GM06990 (cell line): ENCODE measurements around the gene MAML2.

Experiments used
- DNase-seq: peaks from one replicate; pipeline ENCODE4 v3.0.0-alpha.2; 2011; ENCODE audit not compliant: insufficient read length; ENCODE audit errors: extremely low read depth
- H3K27me3 ChIP-seq: replicated peaks from 2 replicates; pipeline ENCODE4 v1.6.0; 2011; ENCODE audit warnings: low read length; ENCODE audit not compliant: control insufficient read depth, insufficient read depth
- H3K36me3 ChIP-seq: 2 replicates; pipeline ENCODE4 v1.5.1; 2011; ENCODE audit warnings: low read length; ENCODE audit not compliant: control insufficient read depth, insufficient read depth
- H3K4me3 ChIP-seq: replicated peaks from 2 replicates; pipeline ENCODE4 v1.5.1; 2011; ENCODE audit warnings: low read depth, mild to moderate bottlenecking, control low read depth, low read length
- CTCF ChIP-seq: IDR thresholded peaks from 2 replicates; pipeline ENCODE4 v1.5.1; 2011; ENCODE audit warnings: low read length, control low read depth, mild to moderate bottlenecking, inconsistent platforms; ENCODE audit not compliant: insufficient read depth, poor library complexity, severe bottlenecking

MAML2 gene

GRCh38 chr11:96136613-96137298 is 206.2 kb downstream of the MAML2 start:
- DNase-seq: no peak
- no peak overlapping the region for H3K4me3 ChIP-seq
- TF ChIP-seq CTCF: no peak
- no peaks in the 10 kb centered on the region for H3K27me3 ChIP-seq
- no peaks in the 10 kb centered on the region for H3K36me3 ChIP-seq

- Histone ChIP-seq H3K27me3 (no peaks in the 10 kb centered on the region), H3K36me3 (no peaks in the 10 kb centered on the region), H3K4me3 (no peak overlapping the region)
- TF ChIP-seq CTCF: no peak
- no peak for DNase-seq
Measured at GRCh38 chr11:96134602-96135001, 208.4 kb downstream of the MAML2 start.

- Histone ChIP-seq H3K4me3 (no peak overlapping the region), H3K36me3 (no peaks in the 10 kb centered on the region), H3K27me3 (no peaks in the 10 kb centered on the region)
- DNase-seq: no peak
- no peak for TF ChIP-seq CTCF
Measured at GRCh38 chr11:96132437-96132836, 210.6 kb downstream of the MAML2 start.

- DNase-seq: no peak
- no peak overlapping the region for H3K4me3 ChIP-seq
Measured at GRCh38 chr11:96130061-96130620, 212.9 kb downstream of the MAML2 start.

GRCh38 chr11:96127596-96127959 is 215.4 kb downstream of the MAML2 start:
- Histone ChIP-seq H3K36me3 (no peaks in the 10 kb centered on the region), H3K27me3 (no peaks in the 10 kb centered on the region), H3K4me3 (no peak overlapping the region)
- TF ChIP-seq CTCF: no peak
- no peak for DNase-seq

More at GRCh38 chr11:96130061-96130620, 212.9 kb downstream of the MAML2 start:
- Histone ChIP-seq H3K36me3 (no peaks in the 10 kb centered on the region), H3K27me3 (no peaks in the 10 kb centered on the region)
- no peak for TF ChIP-seq CTCF
